ENCODE results near the gene DISP3.

The DISP3 gene

DNA sequence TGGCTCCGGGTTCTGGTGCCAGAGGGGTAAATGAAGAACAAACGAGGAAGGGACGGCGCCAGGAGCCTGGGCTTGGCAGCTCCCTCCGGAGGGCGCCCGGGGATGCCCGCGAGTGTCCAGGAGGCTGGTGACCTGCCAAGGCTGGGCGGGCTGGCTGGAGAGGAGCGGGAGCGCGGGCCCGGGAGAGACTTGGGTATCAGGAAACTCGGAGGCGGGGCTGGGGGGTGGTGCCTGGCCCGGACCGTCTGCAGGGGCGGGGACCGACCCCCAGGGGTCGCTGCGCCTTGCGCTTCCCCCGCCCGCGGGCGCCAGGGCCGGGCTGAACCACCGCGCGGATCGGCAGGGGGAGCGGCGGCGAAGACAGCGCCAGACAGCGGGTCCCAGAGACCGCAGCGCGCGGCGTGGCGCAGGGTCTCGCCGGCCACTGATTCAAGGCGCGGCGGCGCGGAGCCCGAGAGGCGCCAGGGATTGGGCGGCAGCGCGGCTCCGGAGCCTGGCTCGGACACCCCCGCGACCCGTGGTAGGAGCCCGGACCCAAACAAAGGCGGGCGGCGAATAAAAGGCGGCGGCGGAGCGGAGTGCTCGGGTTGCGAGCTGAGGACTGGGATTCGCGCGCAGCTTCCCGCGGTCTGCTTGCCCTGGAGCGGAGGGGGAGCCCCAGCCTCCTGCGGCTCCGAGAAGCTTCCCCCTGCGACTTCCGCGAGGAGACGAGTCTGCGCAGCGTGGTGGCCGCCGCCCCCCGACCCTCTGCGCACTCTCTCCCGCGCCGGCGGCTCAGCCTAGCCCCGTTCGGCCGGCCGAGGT, at the start of gene DISP3:
TSS of gene DISP3 (plus strand) at position 585 of the 804 bp plus-strand sequence. CDS start 21,838 bp downstream, outside the sequence.
- in situ Hi-C loops (cut with MboI; ENCODE audit: low pct_unique_long_range_greater_than_20kb, low sequenced_read_pairs) = no loop called here
- DNase-seq = peak; percentile 86

DNA sequence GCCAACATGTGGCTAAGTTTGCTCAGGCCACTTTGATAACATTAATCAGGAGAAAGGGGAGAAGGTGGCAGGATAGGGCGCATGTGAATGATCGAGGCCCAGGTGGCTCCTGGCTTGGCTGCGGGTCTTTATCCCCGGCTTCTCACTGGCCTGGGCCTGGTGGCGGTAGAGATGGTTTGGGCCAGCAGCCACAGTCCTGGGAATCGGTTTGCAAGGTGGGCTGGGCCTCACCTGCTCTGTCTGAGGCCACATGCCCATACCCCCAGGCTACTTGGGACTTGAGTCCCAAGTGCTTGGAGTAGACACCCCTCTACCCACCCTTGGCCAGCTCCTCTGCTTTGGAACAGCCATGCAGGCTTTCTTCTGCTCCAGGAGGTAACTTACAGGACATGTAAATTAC, 49.7 kb upstream of the DISP3 start:
- in situ Hi-C loops (cut with MboI; ENCODE audit: low pct_unique_long_range_greater_than_20kb, low sequenced_read_pairs) = no loop called here
- no peak for DNase-seq

DNA sequence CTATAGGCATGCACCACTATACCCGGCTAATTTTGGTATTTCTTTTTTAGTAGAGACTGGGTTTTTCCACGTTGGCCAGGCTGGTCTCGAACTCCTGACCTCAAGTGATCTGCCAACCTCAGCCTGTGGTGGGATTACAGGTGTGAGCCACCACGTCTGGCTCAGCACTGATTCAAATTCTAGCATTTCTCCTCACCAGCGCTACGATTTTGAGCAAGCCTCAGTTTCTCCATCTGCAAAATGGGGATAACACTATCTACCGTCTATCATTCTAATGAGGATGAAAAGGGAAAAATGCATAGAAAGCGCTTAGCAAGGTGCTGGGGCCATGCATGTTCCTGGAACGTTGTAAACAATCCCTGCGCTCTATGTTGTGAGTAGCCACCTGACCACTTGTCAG, 49.0 kb upstream of the DISP3 start:
- DNase-seq = no peak
- in situ Hi-C loops (cut with MboI; ENCODE audit: low pct_unique_long_range_greater_than_20kb, low sequenced_read_pairs) = no loop called here

DNA sequence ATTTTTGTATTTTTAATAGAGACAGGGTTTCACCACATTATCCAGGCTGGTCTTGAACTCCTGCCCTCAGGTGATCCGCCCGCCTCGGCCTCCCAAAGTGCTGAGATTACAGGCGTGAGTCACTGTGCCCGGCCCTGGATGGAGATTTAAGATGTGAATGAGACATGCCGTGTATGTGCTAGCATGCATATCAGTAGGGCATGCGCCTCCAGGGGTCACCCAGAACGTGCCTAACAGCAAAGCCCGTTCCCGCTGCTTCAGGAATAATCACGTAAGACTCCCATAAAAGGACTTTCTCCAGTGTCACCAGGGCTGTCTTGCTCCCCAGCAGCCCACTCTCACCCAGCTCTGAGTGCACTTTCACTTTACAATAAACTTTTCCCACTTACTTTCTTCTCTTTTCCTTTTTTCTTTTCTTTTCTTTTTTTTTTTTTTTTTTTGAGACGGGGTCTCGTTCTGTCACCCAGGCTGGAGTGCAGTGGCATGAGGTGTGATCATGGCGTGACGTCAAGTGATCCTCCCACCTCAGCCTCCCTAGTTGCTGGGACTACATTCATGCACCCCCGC, 46.9 kb upstream of the DISP3 start:
- in situ Hi-C loops (cut with MboI; ENCODE audit: low pct_unique_long_range_greater_than_20kb, low sequenced_read_pairs) = no loop called here
- no peak for DNase-seq

GRCh38 chr1:11432526-11432925, 46.4 kb upstream of the DISP3 start:
- no peak for DNase-seq

GRCh38 chr1:11434501-11434900, 44.5 kb upstream of the DISP3 start:
- in situ Hi-C loops (cut with MboI; ENCODE audit: low pct_unique_long_range_greater_than_20kb, low sequenced_read_pairs) = no loop called here
- DNase-seq = no peak

More at GRCh38 chr1:11432526-11432925, 46.4 kb upstream of the DISP3 start:
- in situ Hi-C loops (cut with MboI; ENCODE audit: low pct_unique_long_range_greater_than_20kb, low sequenced_read_pairs) = no loop called here

GRCh38 chr1:11434926-11435325, 44.0 kb upstream of the DISP3 start:
- DNase-seq = no peak
- in situ Hi-C loops (cut with MboI; ENCODE audit: low pct_unique_long_range_greater_than_20kb, low sequenced_read_pairs) = no loop called here

DNA sequence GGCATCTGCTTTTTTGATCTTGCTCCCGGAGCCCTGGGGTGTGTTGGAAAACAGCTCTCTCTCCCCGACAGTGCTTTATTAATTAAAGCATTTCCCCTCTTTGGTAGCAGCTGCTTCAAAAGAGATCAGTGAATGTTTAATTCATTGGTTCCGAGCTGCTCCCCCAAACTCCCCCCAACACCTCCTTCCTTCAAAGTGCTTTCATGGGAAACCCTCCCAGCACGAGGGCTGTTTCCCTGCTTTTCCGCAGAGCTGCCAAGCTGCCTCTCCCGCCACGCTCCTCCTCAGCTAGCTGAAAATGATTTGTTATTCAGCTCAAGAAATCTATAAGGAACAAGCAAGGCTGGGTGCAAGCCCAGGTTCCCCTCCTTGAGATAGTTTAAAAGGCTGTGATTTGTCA, 40.0 kb upstream of the DISP3 start:
- no peak for DNase-seq
- in situ Hi-C loops (cut with MboI; ENCODE audit: low pct_unique_long_range_greater_than_20kb, low sequenced_read_pairs) = no loop called here

DNA sequence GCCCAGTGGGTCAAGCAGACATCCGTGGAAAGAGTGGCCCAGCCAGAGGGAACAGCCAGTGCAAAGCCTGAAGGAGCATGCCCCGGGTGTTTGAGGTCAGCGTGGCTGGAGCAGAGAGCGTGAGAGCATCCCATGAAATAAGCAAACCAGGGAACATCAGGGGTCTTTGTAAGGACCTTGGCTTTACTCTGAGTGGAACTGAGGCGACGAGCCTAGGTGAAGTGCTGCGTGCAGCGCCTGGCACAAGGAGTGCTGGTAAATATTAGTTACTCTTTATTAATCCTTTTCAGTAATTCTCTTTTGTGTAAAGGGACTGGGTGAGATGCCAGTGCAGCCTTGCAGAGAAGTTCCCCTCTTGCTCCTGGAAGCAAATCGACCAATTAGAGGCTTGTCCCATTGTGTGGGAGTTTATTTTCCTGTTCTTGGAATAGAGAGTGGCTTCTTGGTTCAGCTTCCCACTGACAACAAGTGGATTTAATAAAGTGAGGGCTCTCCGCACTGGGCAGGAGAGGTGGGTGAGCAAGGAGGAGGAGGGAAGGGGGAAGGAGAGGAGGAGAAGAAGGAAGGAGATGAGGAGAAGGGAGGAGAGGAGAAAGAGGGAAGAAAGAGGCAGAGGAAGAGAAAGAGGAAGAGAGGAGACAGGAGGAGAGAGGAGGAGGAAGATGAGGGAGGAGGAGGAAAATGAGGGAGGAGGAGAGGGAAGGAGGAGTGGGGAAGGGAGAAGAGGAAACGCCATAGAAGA, 37.6 kb upstream of the DISP3 start:
- in situ Hi-C loops (cut with MboI; ENCODE audit: low pct_unique_long_range_greater_than_20kb, low sequenced_read_pairs) = no loop called here

DNA sequence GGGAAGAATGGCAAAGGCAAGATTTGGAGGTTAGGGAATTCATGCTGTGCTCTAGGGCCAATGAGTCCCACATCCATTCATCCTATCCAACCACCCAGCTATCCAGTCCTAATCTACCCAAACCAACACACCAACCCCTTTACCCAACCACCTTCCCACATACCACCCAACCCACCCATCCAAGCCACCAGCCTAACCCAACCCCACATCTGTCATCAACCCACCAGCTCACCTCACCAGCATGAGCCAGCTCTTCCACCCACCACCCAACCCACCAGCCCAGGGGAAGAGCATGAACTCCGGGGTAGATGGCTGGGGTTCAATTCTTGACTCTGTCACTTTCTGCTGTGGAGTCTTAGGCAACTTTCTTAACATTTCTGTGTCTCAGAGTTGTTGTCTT, 35.9 kb upstream of the DISP3 start:
- no peak for DNase-seq
- in situ Hi-C loops (cut with MboI; ENCODE audit: low pct_unique_long_range_greater_than_20kb, low sequenced_read_pairs) = no loop called here

More for the DNA sequence above, 37.6 kb upstream of the DISP3 start:
- DNase-seq = no peak

- in situ Hi-C loops (cut with MboI; ENCODE audit: low pct_unique_long_range_greater_than_20kb, low sequenced_read_pairs) = no loop called here
- DNase-seq = no peak
These were observed 34.8 kb upstream of the DISP3 start for GRCh38 chr1:11443961-11444658.

DNA sequence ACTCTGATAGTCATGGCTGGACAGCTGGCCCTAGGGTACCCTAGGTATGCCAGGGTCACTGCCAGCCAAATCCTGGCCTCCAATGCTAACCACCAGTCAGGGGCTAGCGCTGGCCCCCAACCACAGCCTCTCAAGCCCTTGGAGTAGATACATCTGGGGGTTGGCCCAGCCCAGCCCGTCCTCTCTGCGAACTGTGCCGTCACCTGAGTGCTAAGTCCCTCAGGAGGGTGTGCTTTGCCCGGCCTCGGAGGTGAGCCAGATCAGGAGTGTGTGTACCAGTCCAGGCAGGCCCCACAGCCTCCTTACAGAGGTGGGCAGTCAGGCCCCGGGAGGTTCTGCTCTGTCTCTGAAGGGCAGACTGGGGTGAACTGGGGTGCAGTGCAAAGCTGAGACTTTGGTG, 34.0 kb upstream of the DISP3 start:
- in situ Hi-C loops (cut with MboI; ENCODE audit: low pct_unique_long_range_greater_than_20kb, low sequenced_read_pairs) = no loop called here
- no peak for DNase-seq

DNA sequence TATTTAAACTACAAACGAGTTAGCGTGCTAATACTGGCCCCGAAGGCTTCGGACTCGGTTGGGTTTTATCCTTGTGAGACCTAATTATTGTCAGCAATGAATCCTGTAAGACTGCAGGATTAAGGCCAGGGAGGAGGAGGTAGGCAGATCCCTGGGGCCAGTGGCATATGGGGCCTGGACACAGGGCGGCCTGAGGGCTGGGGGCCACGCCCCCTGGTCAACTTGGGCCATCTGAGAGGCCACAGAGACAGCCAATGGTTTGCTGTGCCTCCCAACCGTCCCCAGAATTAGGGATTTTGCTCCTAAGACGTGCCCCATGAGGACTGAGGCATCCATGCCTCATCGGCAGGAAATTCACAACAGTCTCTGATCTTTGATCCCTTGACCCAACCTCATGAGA, 31.1 kb upstream of the DISP3 start:
- DNase-seq = no peak
- in situ Hi-C loops (cut with MboI; ENCODE audit: low pct_unique_long_range_greater_than_20kb, low sequenced_read_pairs) = no loop called here

DNA sequence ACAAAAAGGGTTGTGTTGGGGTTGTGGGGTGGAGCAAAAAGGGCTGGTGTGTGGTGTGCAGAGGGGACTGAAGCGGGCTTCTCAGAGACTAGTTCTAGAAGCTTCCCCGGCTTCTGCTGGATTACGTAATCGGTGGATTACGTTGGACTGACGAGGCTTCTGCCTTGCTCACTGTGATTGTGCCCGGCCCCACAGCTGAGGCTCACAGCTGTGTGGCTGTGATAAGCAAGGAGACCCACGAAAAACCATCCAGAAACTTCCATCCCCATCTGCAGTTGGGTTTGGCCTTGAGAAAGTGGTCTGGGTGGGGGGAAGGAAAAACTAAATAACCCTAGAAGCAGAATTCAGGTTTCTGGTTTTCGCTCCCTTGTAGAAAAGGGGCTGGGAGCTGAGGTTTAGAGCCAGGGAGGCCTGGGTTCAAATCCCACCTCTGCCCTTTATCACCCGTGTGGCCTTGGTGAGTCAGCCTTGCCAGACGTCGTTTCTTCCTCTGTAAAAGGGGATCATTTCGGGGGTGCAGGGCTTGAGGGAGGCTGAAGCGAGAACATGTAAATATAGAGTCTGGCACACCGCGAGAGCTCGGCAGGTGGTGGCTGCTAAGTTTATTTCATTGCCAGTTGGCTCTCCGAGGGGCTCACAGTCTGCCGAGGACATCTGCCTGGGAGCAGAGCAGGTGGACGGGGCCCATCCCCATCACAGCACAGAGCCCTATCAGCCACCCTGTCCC, 30.4 kb upstream of the DISP3 start:
- in situ Hi-C loops (cut with MboI; ENCODE audit: low pct_unique_long_range_greater_than_20kb, low sequenced_read_pairs) = no loop called here
- no peak for DNase-seq

DNA sequence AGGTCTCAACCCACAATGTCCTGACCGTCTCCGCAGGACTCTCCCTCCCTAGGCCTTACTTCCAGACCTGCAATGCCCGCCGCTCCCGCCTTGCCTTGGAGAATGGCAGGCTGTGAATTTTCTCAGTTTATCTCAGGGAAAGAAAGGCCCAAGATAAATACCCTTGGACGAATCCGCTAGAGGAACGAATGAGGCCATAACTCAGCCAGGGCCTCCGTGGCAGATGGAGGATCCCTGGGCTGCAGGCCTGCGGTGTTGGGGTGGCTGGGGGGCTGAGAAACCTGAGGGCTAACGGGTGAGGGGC, 29.9 kb upstream of the DISP3 start:
- no peak for DNase-seq
- in situ Hi-C loops (cut with MboI; ENCODE audit: low pct_unique_long_range_greater_than_20kb, low sequenced_read_pairs) = no loop called here

DNA sequence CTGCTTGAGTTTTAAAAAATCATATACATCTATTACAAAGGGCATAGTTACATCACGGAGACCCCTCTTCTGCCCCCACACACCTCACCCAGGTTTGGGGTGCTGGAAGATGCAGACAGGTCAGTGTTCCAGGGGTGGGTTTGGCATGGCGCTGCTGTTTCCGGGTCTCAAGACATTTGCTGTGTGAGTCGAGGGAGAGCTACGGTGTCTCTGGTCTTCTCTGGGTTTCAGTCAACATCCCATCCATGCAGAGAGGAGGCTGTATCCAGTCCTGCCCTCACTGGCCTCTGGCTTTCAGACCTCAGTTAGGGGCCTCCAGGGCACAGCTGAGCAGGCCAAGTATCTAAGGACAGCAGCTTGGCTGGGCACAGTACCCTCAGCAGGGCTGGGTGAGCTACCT, 28.6 kb upstream of the DISP3 start:
- in situ Hi-C loops (cut with MboI; ENCODE audit: low pct_unique_long_range_greater_than_20kb, low sequenced_read_pairs) = no loop called here

DNA sequence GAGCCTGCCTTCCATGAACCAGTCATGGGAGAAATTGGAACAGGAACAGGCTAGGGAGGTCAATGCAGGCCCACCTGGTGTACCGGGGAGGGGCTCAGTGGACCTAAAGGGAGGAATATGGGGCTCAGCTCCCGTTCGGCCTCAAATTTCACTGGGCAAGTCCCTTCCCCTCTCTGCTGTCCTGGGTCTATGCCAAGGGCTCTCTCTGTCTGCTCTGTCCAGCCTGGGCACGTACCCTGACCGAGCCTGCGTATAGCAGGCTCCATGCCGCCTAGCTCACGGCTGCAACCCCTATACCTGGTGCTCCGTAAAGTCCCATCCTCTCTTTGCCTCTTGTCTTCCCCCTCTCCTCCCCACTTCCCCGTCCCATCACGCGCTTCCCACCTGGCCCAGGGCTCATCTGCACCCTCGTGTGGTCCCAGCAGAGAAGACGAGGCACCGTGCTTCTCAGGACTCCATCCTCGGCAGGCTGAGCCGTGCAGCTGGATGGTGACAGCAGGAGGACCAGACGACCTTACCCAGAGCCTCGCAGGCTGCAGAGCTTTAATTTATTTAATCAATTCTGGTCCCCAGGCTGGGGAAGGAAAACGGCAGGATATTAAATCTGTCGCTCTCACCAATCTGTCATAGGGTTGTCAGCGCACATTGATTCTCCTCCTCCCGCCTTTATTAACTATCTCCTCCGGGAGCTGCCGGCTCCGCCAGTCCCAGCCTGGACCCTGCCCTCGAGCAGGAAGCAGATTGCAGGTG, 25.0 kb upstream of the DISP3 start:
- in situ Hi-C loops (cut with MboI; ENCODE audit: low pct_unique_long_range_greater_than_20kb, low sequenced_read_pairs) = no loop called here
- no peak for DNase-seq

More for the DNA sequence above, 28.6 kb upstream of the DISP3 start:
- DNase-seq = no peak

- DNase-seq = no peak
- in situ Hi-C loops (cut with MboI; ENCODE audit: low pct_unique_long_range_greater_than_20kb, low sequenced_read_pairs) = no loop called here
These were observed 22.9 kb upstream of the DISP3 start for GRCh38 chr1:11455967-11456570.

Measured in KBM-7 (cell line).